ENCODE results near the gene PTDSS2. TPM values are rescaled to one million over a fixed set of nuclear protein-coding genes. Genes with fewer than 3 reads are reported as not detected.

PTDSS2 gene
- total and polyA plus RNA-seq, 9 of the 15 experiments (the other 6 are each of a cell fraction or from before 2014, with no cell fraction given) = 0.45 to 53.9 (median 17.2) TPM

GRCh38 chr11:454043-454442 lies 4.0 kb downstream of the PTDSS2 start (continued):
- TF ChIP-seq ZBTB40 (IDR thresholded peaks at IDR 0.05) (no peak), ZBTB40 (CRISPR knock-in tag; IDR thresholded peaks at IDR 0.05) (no peak), BACH1 (tag; IDR thresholded peaks at IDR 0.05) (no peak), ZNF232 (CRISPR knock-in tag; IDR thresholded peaks at IDR 0.05) (no peak), REST (IDR thresholded peaks at IDR 0.05; ENCODE audit: borderline replicate concordance) (no peak), REST (CRISPR knock-in tag; IDR thresholded peaks at IDR 0.05; ENCODE audit: low read depth) (no peak), TFAP4 (CRISPR knock-in tag; IDR thresholded peaks at IDR 0.05; ENCODE audit: borderline replicate concordance) (no peak), ZNF316 (IDR thresholded peaks at IDR 0.05) (no peak), ZKSCAN1 (IDR thresholded peaks at IDR 0.05; ENCODE audit: low read depth, low read length) (no peak)
